ENCODE measurements around the gene SYNJ2. TPM values are rescaled to one million over a fixed set of nuclear protein-coding genes. Genes with fewer than 3 reads are reported as not detected.

The SYNJ2 gene
- total RNA-seq, 5 donors from 2014 or later (not counting 1 experiment from before 2014, with no cell fraction given): 20.0 to 37.0 (median 22.3) TPM

- DNase-seq (no peak), ATAC-seq (replicated peaks in 1 of 4) (no peak)
- 75% methylated on average over 8 of the region's 13 CpGs for WGBS (ENCODE audit: insufficient coverage)
- Histone ChIP-seq H3K9me3 (peaks cover 4% of the 10 kb centered on the region), H3K4me3 (ENCODE audit: control insufficient read depth in 1 of 2, extremely low read depth in 1 of 2, low read length in 1 of 2) (peak overlapping the region in 1 of 2 donors; percentile 4), H3K27ac (ENCODE audit: low read length) (no peak overlapping the region), H3K4me1 (ENCODE audit: control insufficient read depth in 1 of 2, extremely low read depth in 1 of 2, insufficient read depth in 2 of 2, low read length in 2 of 2) (peaks cover 10 to 19% of the 10 kb centered on the region in 2 experiments), H3K36me3 (ENCODE audit: control insufficient read depth in 2 of 2, extremely low read depth in 1 of 2, insufficient read depth in 1 of 2, low read length in 1 of 2) (no peaks in the 10 kb centered on the region), H3K27me3 (replicated peaks in 1 of 2; ENCODE audit: control insufficient read depth in 2 of 2, extremely low read depth in 1 of 2, insufficient read depth in 2 of 2, low read length in 1 of 2) (peaks cover 0 to 6% of the 10 kb centered on the region in 2 experiments)
- Mint-ChIP-seq H3K4me3 (peak overlapping the region in 1 of 3 donors; percentile 68), H3K27ac (peak overlapping the region in 1 of 2 donors; percentile 78), H3K27me3 (peaks cover 0 to 4% of the 10 kb centered on the region in 2 donors), H3K36me3 (peaks cover 6% of the 10 kb centered on the region), H3K4me1 (peaks cover 9 to 22% (median 19%) of the 10 kb centered on the region in 3 donors), H3K9me3 (peaks cover 3 to 26% (median 16%) of the 10 kb centered on the region in 3 donors)
- CTCF ChIA-PET: interaction anchor here in 1 of 2 donors (0.6 kb wide), 1 partner anchor 67 kb away, joined by 4 read pairs; no protein-coding TSS in a partner anchor
- POLR2A ChIA-PET: no interaction called here
Measured at GRCh38 chr6:157961832-157962575, 19.7 kb upstream of the SYNJ2 start.

- H3K36me3 Mint-ChIP-seq: peaks cover 6% of the 10 kb centered on the region
- no peak overlapping the region for H3K27ac ChIP-seq (ENCODE audit: low read length)
- H3K27ac Mint-ChIP-seq: peak overlapping the region; percentile 41 to 78
- WGBS (ENCODE audit: insufficient coverage): 60% methylated on average over 2 of the region's 12 CpGs
- peaks cover 10 to 19% of the 10 kb centered on the region in 2 experiments for H3K4me1 ChIP-seq (ENCODE audit: control insufficient read depth in 1 of 2, extremely low read depth in 1 of 2, insufficient read depth in 2 of 2, low read length in 2 of 2)
- H3K9me3 Mint-ChIP-seq: peaks cover 3 to 26% (median 16%) of the 10 kb centered on the region in 3 donors
- DNase-seq: no peak
- H3K4me1 Mint-ChIP-seq: peaks cover 9 to 22% (median 19%) of the 10 kb centered on the region in 3 donors
- ChIA-PET POLR2A (no interaction called here), CTCF (interaction anchor here in 1 of 2 donors (1.1 kb wide), 1 partner anchor 36 kb away, joined by 3 read pairs; no protein-coding TSS in a partner anchor)
- H3K9me3 ChIP-seq: peaks cover 4% of the 10 kb centered on the region
- peak in 2 of 4 experiments; percentile 43 to 59 for ATAC-seq (replicated peaks in 1 of 4)
- H3K27me3 Mint-ChIP-seq: peaks cover 0 to 4% of the 10 kb centered on the region in 2 donors
- peak overlapping the region in 1 of 2 donors; percentile 4 for H3K4me3 ChIP-seq (ENCODE audit: control insufficient read depth in 1 of 2, extremely low read depth in 1 of 2, low read length in 1 of 2)
- peak overlapping the region in 2 of 3 donors; percentile 35 to 68 for H3K4me3 Mint-ChIP-seq
- H3K27me3 ChIP-seq (replicated peaks in 1 of 2; ENCODE audit: control insufficient read depth in 2 of 2, extremely low read depth in 1 of 2, insufficient read depth in 2 of 2, low read length in 1 of 2): peaks cover 0 to 5% of the 10 kb centered on the region in 2 experiments
- H3K36me3 ChIP-seq (ENCODE audit: control insufficient read depth in 2 of 2, extremely low read depth in 1 of 2, insufficient read depth in 1 of 2, low read length in 1 of 2): no peaks in the 10 kb centered on the region
Measured at GRCh38 chr6:157962601-157963302, 18.9 kb upstream of the SYNJ2 start.

GRCh38 chr6:157964100-157964499 is 17.6 kb upstream of the SYNJ2 start:
- no peak overlapping the region for H3K27ac ChIP-seq (ENCODE audit: low read length)
- Mint-ChIP-seq H3K27ac (peak overlapping the region in 1 of 2 donors; percentile 60), H3K27me3 (peaks cover 0 to 4% of the 10 kb centered on the region in 2 donors), H3K9me3 (peaks cover 0 to 19% (median 10%) of the 10 kb centered on the region in 3 donors), H3K4me3 (no peak overlapping the region), H3K4me1 (peaks cover 9 to 22% (median 19%) of the 10 kb centered on the region in 3 donors), H3K36me3 (peaks cover 3% of the 10 kb centered on the region)
- H3K27me3 ChIP-seq (replicated peaks in 1 of 2; ENCODE audit: control insufficient read depth in 2 of 2, extremely low read depth in 1 of 2, insufficient read depth in 2 of 2, low read length in 1 of 2): peaks cover 0 to 2% of the 10 kb centered on the region in 2 experiments
- H3K9me3 ChIP-seq: no peaks in the 10 kb centered on the region
- no peak overlapping the region for H3K4me3 ChIP-seq (ENCODE audit: control insufficient read depth in 1 of 2, extremely low read depth in 1 of 2, low read length in 1 of 2)
- CTCF ChIA-PET: interaction anchor here in 1 of 2 donors (1.1 kb wide), 1 partner anchor 35 kb away, joined by 3 read pairs; no protein-coding TSS in a partner anchor
- H3K36me3 ChIP-seq (ENCODE audit: control insufficient read depth in 2 of 2, extremely low read depth in 1 of 2, insufficient read depth in 1 of 2, low read length in 1 of 2): no peaks in the 10 kb centered on the region
- ATAC-seq (replicated peaks in 1 of 4): no peak
- WGBS (ENCODE audit: insufficient coverage): no CpG with 5 or more reads among the region's 3 CpGs
- peaks cover 10 to 19% of the 10 kb centered on the region in 2 experiments for H3K4me1 ChIP-seq (ENCODE audit: control insufficient read depth in 1 of 2, extremely low read depth in 1 of 2, insufficient read depth in 2 of 2, low read length in 2 of 2)
- POLR2A ChIA-PET: no interaction called here
- no peak for DNase-seq

- H3K4me3 ChIP-seq (ENCODE audit: control insufficient read depth in 1 of 2, extremely low read depth in 1 of 2, low read length in 1 of 2): no peak overlapping the region
- no peaks in the 10 kb centered on the region for H3K9me3 ChIP-seq
- ChIA-PET POLR2A (no interaction called here), CTCF (no interaction called here)
- WGBS (ENCODE audit: insufficient coverage): 90% methylated on average over 2 of the region's 3 CpGs
- peaks cover 9 to 22% (median 19%) of the 10 kb centered on the region in 3 donors for H3K4me1 Mint-ChIP-seq
- no peaks in the 10 kb centered on the region for H3K36me3 ChIP-seq (ENCODE audit: control insufficient read depth in 2 of 2, extremely low read depth in 1 of 2, insufficient read depth in 1 of 2, low read length in 1 of 2)
- peaks cover 0 to 2% of the 10 kb centered on the region in 2 experiments for H3K27me3 ChIP-seq (replicated peaks in 1 of 2; ENCODE audit: control insufficient read depth in 2 of 2, extremely low read depth in 1 of 2, insufficient read depth in 2 of 2, low read length in 1 of 2)
- no peak overlapping the region for H3K27ac Mint-ChIP-seq
- H3K4me1 ChIP-seq (ENCODE audit: control insufficient read depth in 1 of 2, extremely low read depth in 1 of 2, insufficient read depth in 2 of 2, low read length in 2 of 2): peaks cover 10 to 19% of the 10 kb centered on the region in 2 experiments
- no peaks in the 10 kb centered on the region for H3K36me3 Mint-ChIP-seq
- ATAC-seq (replicated peaks in 1 of 4) (no peak), DNase-seq (no peak)
- peaks cover 0 to 1% of the 10 kb centered on the region in 2 donors for H3K27me3 Mint-ChIP-seq
- H3K27ac ChIP-seq (ENCODE audit: low read length): no peak overlapping the region
- H3K9me3 Mint-ChIP-seq: peaks cover 0 to 8% (median 3%) of the 10 kb centered on the region in 3 donors
- H3K4me3 Mint-ChIP-seq: no peak overlapping the region
Measured at GRCh38 chr6:157965387-157965786, 16.3 kb upstream of the SYNJ2 start.

GRCh38 chr6:157966589-157966977 is 15.1 kb upstream of the SYNJ2 start:
- Histone ChIP-seq H3K36me3 (ENCODE audit: control insufficient read depth in 2 of 2, extremely low read depth in 1 of 2, insufficient read depth in 1 of 2, low read length in 1 of 2) (no peaks in the 10 kb centered on the region), H3K9me3 (no peaks in the 10 kb centered on the region), H3K4me3 (ENCODE audit: control insufficient read depth in 1 of 2, extremely low read depth in 1 of 2, low read length in 1 of 2) (no peak overlapping the region), H3K4me1 (ENCODE audit: control insufficient read depth in 1 of 2, extremely low read depth in 1 of 2, insufficient read depth in 2 of 2, low read length in 2 of 2) (peaks cover 10 to 19% of the 10 kb centered on the region in 2 experiments), H3K27ac (ENCODE audit: low read length) (no peak overlapping the region), H3K27me3 (replicated peaks in 1 of 2; ENCODE audit: control insufficient read depth in 2 of 2, extremely low read depth in 1 of 2, insufficient read depth in 2 of 2, low read length in 1 of 2) (peaks cover 0 to 2% of the 10 kb centered on the region in 2 experiments)
- no peak overlapping the region for H3K4me3 Mint-ChIP-seq
- no peak for ATAC-seq (replicated peaks in 1 of 4)
- no peaks in the 10 kb centered on the region for H3K36me3 Mint-ChIP-seq
- H3K27me3 Mint-ChIP-seq: peaks cover 0 to 1% of the 10 kb centered on the region in 2 donors
- H3K9me3 Mint-ChIP-seq: peaks cover 0 to 8% (median 3%) of the 10 kb centered on the region in 3 donors
- WGBS (ENCODE audit: insufficient coverage): 94% methylated on average over 5 of the region's 8 CpGs
- ChIA-PET CTCF (no interaction called here), POLR2A (no interaction called here)
- DNase-seq: no peak
- no peak overlapping the region for H3K27ac Mint-ChIP-seq
- H3K4me1 Mint-ChIP-seq: peaks cover 9 to 19% (median 17%) of the 10 kb centered on the region in 3 donors

GRCh38 chr6:157967020-157967419 is 14.6 kb upstream of the SYNJ2 start:
- no peak overlapping the region for H3K4me3 ChIP-seq (ENCODE audit: control insufficient read depth in 1 of 2, extremely low read depth in 1 of 2, low read length in 1 of 2)
- no peak overlapping the region for H3K27ac ChIP-seq (ENCODE audit: low read length)
- Mint-ChIP-seq H3K36me3 (no peaks in the 10 kb centered on the region), H3K4me3 (no peak overlapping the region), H3K27ac (no peak overlapping the region), H3K4me1 (peaks cover 9 to 17% (median 16%) of the 10 kb centered on the region in 3 donors), H3K9me3 (peaks cover 0 to 8% (median 3%) of the 10 kb centered on the region in 3 donors), H3K27me3 (no peaks in the 10 kb centered on the region)
- peaks cover 0 to 2% of the 10 kb centered on the region in 2 experiments for H3K27me3 ChIP-seq (replicated peaks in 1 of 2; ENCODE audit: control insufficient read depth in 2 of 2, extremely low read depth in 1 of 2, insufficient read depth in 2 of 2, low read length in 1 of 2)
- peaks cover 10 to 16% of the 10 kb centered on the region in 2 experiments for H3K4me1 ChIP-seq (ENCODE audit: control insufficient read depth in 1 of 2, extremely low read depth in 1 of 2, insufficient read depth in 2 of 2, low read length in 2 of 2)
- ChIA-PET CTCF (no interaction called here), POLR2A (interaction anchor here in 1 of 2 donors (0.6 kb wide), 1 partner anchor 744 kb away, joined by 4 read pairs; no protein-coding TSS in a partner anchor)
- WGBS (ENCODE audit: insufficient coverage): 60% methylated on average over 1 of the region's 6 CpGs
- no peak for DNase-seq
- no peaks in the 10 kb centered on the region for H3K9me3 ChIP-seq
- ATAC-seq (replicated peaks in 1 of 4): no peak
- H3K36me3 ChIP-seq (ENCODE audit: control insufficient read depth in 2 of 2, extremely low read depth in 1 of 2, insufficient read depth in 1 of 2, low read length in 1 of 2): no peaks in the 10 kb centered on the region

All from T-cell (primary cell).